ENCODE results near the gene MED23.

MED23 gene, protein sequence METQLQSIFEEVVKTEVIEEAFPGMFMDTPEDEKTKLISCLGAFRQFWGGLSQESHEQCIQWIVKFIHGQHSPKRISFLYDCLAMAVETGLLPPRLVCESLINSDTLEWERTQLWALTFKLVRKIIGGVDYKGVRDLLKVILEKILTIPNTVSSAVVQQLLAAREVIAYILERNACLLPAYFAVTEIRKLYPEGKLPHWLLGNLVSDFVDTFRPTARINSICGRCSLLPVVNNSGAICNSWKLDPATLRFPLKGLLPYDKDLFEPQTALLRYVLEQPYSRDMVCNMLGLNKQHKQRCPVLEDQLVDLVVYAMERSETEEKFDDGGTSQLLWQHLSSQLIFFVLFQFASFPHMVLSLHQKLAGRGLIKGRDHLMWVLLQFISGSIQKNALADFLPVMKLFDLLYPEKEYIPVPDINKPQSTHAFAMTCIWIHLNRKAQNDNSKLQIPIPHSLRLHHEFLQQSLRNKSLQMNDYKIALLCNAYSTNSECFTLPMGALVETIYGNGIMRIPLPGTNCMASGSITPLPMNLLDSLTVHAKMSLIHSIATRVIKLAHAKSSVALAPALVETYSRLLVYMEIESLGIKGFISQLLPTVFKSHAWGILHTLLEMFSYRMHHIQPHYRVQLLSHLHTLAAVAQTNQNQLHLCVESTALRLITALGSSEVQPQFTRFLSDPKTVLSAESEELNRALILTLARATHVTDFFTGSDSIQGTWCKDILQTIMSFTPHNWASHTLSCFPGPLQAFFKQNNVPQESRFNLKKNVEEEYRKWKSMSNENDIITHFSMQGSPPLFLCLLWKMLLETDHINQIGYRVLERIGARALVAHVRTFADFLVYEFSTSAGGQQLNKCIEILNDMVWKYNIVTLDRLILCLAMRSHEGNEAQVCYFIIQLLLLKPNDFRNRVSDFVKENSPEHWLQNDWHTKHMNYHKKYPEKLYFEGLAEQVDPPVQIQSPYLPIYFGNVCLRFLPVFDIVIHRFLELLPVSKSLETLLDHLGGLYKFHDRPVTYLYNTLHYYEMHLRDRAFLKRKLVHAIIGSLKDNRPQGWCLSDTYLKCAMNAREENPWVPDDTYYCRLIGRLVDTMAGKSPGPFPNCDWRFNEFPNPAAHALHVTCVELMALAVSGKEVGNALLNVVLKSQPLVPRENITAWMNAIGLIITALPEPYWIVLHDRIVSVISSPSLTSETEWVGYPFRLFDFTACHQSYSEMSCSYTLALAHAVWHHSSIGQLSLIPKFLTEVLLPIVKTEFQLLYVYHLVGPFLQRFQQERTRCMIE (N-terminal part only)

DNA sequence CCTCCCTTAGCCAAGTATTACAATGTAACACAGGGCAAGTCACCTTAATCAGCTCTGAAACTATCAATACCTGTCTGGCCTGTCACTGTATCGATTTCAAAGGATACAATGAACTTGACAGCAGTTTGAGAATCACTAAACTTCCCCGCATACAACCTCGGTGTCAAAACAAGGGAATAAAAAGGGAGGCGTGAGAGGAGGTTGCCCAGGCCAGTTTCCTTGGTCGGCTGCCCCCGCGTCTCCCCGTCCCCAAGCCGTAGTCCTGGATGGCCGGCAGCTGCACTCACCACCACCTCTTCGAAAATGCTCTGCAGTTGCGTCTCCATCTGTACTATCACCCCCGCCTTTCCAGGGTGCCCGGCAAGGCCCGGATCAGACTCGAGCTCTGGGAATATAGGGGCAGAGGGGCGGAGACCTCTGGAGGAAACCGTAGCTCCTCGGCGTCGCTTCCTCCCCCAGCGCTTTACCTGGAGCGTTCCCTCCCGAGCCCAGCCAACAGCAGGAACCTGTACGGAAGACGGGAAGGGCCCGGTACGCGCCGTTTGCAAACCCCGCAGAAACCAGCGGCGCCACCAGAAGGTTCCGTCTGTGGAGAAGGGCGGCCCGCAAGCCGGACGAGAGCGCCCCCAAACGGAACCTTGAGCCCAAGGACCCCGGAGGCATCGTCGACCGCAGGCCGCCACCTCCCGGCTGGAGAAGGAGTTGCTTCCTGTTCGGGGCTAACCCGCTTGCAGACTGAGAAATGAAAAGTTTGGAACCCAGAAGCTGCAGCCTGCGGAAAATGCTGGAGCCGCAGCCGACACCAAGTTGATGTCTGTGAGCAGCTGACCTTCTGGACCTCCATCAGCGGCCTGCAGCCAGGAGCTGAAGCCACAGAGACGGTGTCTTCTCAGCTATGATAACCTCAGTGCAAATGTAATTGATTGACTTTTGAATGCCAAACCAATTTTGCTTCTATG, at the start of gene MED23:
Gene MED23, minus strand, starts transcription at position 519 of the 959 bp plus-strand sequence. Its CDS starts 193 bp downstream, at position 326.
- H3K36me3 Mint-ChIP-seq (ENCODE audit: low read depth): peaks cover 19% of the 10 kb centered on the region
- H3K27me3 Mint-ChIP-seq (ENCODE audit: low read depth): peaks cover 2% of the 10 kb centered on the region
- DNase-seq (ENCODE audit: low spot score): peak; percentile 93
- no peaks in the 10 kb centered on the region for H3K9me3 Mint-ChIP-seq
- peak within 1 kb of the TSS; percentile 93 for H3K27ac Mint-ChIP-seq
- peaks cover 22% of the 10 kb centered on the region for H3K4me1 Mint-ChIP-seq (ENCODE audit: low read depth)
- peak within 1 kb of the TSS; percentile 92 for H3K4me3 Mint-ChIP-seq

DNA sequence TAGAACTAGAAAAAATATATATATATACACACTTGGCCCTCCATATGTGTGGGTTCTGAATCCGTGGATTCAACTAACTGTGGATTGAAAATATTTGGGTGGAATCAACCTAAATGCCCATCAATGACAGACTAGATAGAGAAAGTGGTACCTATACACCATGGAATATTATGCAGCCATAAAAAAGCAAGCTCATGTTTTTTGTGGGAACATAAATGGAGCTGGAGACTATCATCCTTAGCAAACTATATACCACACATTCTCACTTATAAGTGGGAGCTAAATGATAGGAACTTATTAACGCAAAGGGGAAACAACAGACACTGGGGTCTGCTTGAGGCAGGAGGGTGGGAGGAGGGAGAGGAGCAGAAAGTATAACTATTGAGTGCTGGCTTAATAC, 45.1 kb upstream of the MED23 start:
- DNase-seq (ENCODE audit: low spot score): no peak
- no peak overlapping the region for H3K4me3 Mint-ChIP-seq
- no peak overlapping the region for H3K27ac Mint-ChIP-seq
- H3K4me1 Mint-ChIP-seq (ENCODE audit: low read depth): no peaks in the 10 kb centered on the region
- H3K36me3 Mint-ChIP-seq (ENCODE audit: low read depth): peaks cover 20% of the 10 kb centered on the region
- H3K27me3 Mint-ChIP-seq (ENCODE audit: low read depth): no peaks in the 10 kb centered on the region
- no peaks in the 10 kb centered on the region for H3K9me3 Mint-ChIP-seq

GRCh38 chr6:131669891-131670290, 41.8 kb upstream of the MED23 start:
- peaks cover 5% of the 10 kb centered on the region for H3K9me3 Mint-ChIP-seq
- peaks cover 10% of the 10 kb centered on the region for H3K36me3 Mint-ChIP-seq (ENCODE audit: low read depth)
- H3K4me1 Mint-ChIP-seq (ENCODE audit: low read depth): peaks cover 2% of the 10 kb centered on the region
- H3K27ac Mint-ChIP-seq: no peak overlapping the region
- no peaks in the 10 kb centered on the region for H3K27me3 Mint-ChIP-seq (ENCODE audit: low read depth)
- no peak for DNase-seq (ENCODE audit: low spot score)
- no peak overlapping the region for H3K4me3 Mint-ChIP-seq

DNA sequence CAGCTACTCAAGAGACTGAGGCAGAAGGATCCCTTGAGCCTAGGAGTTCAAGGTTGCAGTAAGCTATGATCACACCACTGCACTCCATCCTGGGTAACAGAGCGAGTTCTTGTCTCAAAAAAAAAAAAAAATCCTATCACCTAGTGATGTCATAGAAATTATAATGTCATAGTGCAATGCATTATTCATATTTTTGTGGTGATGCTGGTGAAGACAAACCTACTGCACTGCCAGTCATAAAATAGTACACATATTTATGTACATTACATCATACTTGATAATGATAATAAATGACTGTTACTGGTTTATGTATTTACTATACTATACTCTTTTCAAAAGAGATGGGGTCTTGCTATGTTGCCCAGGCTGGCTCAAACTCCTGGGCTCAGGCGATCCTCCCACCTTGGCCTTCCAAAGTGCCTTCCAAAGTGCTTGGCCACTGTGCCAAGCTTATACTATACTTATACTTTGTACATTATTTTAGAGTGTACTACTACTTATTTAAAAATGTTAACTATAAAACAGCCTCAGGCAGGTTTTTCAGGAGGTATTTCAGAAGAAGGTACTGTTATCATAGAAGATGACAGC, 35.6 kb upstream of the MED23 start:
- Mint-ChIP-seq H3K36me3 (ENCODE audit: low read depth) (peaks cover 6% of the 10 kb centered on the region), H3K4me1 (ENCODE audit: low read depth) (peaks cover 5% of the 10 kb centered on the region), H3K27me3 (ENCODE audit: low read depth) (no peaks in the 10 kb centered on the region), H3K27ac (no peak overlapping the region), H3K9me3 (peaks cover 9% of the 10 kb centered on the region), H3K4me3 (no peak overlapping the region)
- DNase-seq (ENCODE audit: low spot score): no peak

DNA sequence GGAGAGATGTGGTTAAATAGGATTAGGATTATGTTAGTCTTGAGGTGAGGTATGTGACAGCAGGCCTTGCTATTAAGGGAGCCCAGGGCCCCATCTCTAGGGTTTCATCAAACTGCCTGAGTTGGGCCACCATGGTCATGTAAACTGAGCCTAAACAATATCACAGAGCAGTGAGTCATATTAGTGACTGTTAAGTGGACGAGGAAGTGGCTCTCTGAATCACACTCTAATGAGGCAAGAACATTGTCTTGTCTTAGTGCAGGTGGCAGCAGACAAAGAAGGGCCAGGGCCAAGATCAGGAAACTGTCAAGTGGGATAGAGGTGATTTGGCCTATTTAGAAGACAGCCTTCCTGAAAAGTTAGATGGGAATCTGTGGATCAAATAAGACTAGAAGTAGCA, 32.2 kb upstream of the MED23 start:
- no peak for DNase-seq (ENCODE audit: low spot score)
- peak overlapping the region; percentile 2 for H3K27ac Mint-ChIP-seq

GRCh38 chr6:131658287-131658686, 30.2 kb upstream of the MED23 start:
- peaks cover 7% of the 10 kb centered on the region for H3K36me3 Mint-ChIP-seq (ENCODE audit: low read depth)
- DNase-seq (ENCODE audit: low spot score): no peak
- peaks cover 4% of the 10 kb centered on the region for H3K9me3 Mint-ChIP-seq
- no peaks in the 10 kb centered on the region for H3K27me3 Mint-ChIP-seq (ENCODE audit: low read depth)
- H3K27ac Mint-ChIP-seq: no peak overlapping the region
- H3K4me1 Mint-ChIP-seq (ENCODE audit: low read depth): peaks cover 21% of the 10 kb centered on the region
- no peak overlapping the region for H3K4me3 Mint-ChIP-seq

More for the DNA sequence above, 32.2 kb upstream of the MED23 start:
- Mint-ChIP-seq H3K36me3 (ENCODE audit: low read depth) (peaks cover 7% of the 10 kb centered on the region), H3K4me3 (no peak overlapping the region), H3K27me3 (ENCODE audit: low read depth) (no peaks in the 10 kb centered on the region), H3K9me3 (peaks cover 4% of the 10 kb centered on the region), H3K4me1 (ENCODE audit: low read depth) (peaks cover 19% of the 10 kb centered on the region)

DNA sequence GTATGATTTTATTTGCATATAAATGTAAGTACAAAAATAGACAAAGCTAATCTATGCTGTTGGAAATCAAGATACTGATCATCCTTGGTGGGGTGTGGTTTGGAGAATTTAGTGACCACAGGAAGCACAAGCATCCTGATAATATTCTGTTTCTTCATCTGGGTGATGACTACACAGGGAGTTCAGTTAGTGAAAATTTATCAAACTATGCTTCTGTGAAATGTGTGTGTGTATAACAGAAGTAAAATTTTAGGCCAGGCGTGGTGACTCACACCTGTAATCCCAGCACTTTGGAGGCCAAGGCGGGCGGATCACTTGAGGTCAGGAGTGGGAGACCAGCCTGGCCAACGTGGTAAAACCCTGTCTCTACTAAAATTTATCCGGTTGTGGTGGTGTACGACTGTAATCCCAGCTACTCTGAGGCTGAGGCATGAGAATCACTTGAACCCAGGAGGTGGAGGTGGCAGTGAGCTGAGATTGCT, 29.6 kb upstream of the MED23 start:
- peak; percentile 18 for DNase-seq (ENCODE audit: low spot score)
- H3K36me3 Mint-ChIP-seq (ENCODE audit: low read depth): peaks cover 7% of the 10 kb centered on the region

DNA sequence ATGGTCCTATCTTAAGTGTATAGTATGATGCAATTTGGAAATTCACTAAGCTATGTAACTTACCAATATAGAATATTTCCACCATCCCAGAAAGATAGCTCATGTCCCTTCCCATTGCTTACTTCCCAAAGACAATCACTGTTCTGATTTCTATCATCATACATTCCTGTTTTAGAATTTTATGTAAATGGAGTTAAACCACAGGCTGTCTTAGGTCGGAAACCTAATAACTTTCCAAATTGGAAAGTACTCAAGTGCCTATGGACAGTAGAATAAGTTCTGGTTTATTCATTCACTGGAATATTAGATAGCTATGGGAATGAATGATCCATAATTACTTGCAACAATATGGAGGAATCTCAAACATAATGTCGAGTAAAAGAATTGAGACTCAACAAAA, 29.2 kb upstream of the MED23 start:
- H3K4me3 Mint-ChIP-seq: peak overlapping the region; percentile 5
- H3K36me3 Mint-ChIP-seq (ENCODE audit: low read depth): peaks cover 7% of the 10 kb centered on the region
- no peaks in the 10 kb centered on the region for H3K27me3 Mint-ChIP-seq (ENCODE audit: low read depth)
- H3K27ac Mint-ChIP-seq: no peak overlapping the region
- H3K4me1 Mint-ChIP-seq (ENCODE audit: low read depth): peaks cover 21% of the 10 kb centered on the region
- DNase-seq (ENCODE audit: low spot score): no peak
- no peaks in the 10 kb centered on the region for H3K9me3 Mint-ChIP-seq

More for the DNA sequence above, 29.6 kb upstream of the MED23 start:
- Mint-ChIP-seq H3K9me3 (no peaks in the 10 kb centered on the region), H3K4me1 (ENCODE audit: low read depth) (peaks cover 21% of the 10 kb centered on the region), H3K4me3 (peak overlapping the region; percentile 5), H3K27me3 (ENCODE audit: low read depth) (no peaks in the 10 kb centered on the region), H3K27ac (no peak overlapping the region)

DNA sequence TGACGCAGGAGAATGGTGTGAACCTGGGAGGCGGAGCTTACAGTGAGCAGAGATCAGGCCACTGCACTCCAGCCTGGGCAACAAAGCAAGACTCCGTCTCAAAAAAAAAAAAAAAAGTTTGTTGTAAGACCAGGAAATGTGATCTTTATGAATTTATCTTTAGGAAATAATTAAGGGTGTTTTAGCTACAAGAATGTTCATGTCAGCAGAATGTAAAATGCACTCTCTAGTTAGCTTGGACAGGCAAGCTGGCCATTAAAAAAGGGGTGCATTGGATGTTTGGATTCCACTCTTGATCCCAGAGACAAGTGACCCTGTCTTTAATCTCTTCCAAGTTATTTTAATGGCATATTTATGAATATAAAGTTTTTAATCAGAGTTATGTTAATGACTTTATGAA, 28.6 kb upstream of the MED23 start:
- Mint-ChIP-seq H3K4me1 (ENCODE audit: low read depth) (peaks cover 21% of the 10 kb centered on the region), H3K4me3 (no peak overlapping the region), H3K27me3 (ENCODE audit: low read depth) (no peaks in the 10 kb centered on the region), H3K9me3 (no peaks in the 10 kb centered on the region), H3K27ac (no peak overlapping the region), H3K36me3 (ENCODE audit: low read depth) (peaks cover 4% of the 10 kb centered on the region)
- no peak for DNase-seq (ENCODE audit: low spot score)

GRCh38 chr6:131655951-131656350, 27.9 kb upstream of the MED23 start:
- Mint-ChIP-seq H3K36me3 (ENCODE audit: low read depth) (peaks cover 3% of the 10 kb centered on the region), H3K27me3 (ENCODE audit: low read depth) (no peaks in the 10 kb centered on the region), H3K4me3 (no peak overlapping the region), H3K9me3 (no peaks in the 10 kb centered on the region), H3K4me1 (ENCODE audit: low read depth) (peaks cover 25% of the 10 kb centered on the region), H3K27ac (no peak overlapping the region)
- DNase-seq (ENCODE audit: low spot score): no peak

GRCh38 chr6:131655387-131655786, 27.3 kb upstream of the MED23 start:
- no peak overlapping the region for H3K27ac Mint-ChIP-seq
- peaks cover 3% of the 10 kb centered on the region for H3K36me3 Mint-ChIP-seq (ENCODE audit: low read depth)
- peaks cover 25% of the 10 kb centered on the region for H3K4me1 Mint-ChIP-seq (ENCODE audit: low read depth)
- H3K4me3 Mint-ChIP-seq: no peak overlapping the region
- no peak for DNase-seq (ENCODE audit: low spot score)
- H3K27me3 Mint-ChIP-seq (ENCODE audit: low read depth): no peaks in the 10 kb centered on the region
- H3K9me3 Mint-ChIP-seq: no peaks in the 10 kb centered on the region

- Mint-ChIP-seq H3K36me3 (ENCODE audit: low read depth) (peaks cover 3% of the 10 kb centered on the region), H3K27ac (no peak overlapping the region), H3K4me3 (no peak overlapping the region), H3K27me3 (ENCODE audit: low read depth) (no peaks in the 10 kb centered on the region), H3K9me3 (no peaks in the 10 kb centered on the region), H3K4me1 (ENCODE audit: low read depth) (peaks cover 27% of the 10 kb centered on the region)
- no peak for DNase-seq (ENCODE audit: low spot score)
These were observed 26.3 kb upstream of the MED23 start for GRCh38 chr6:131654326-131654725.

Data from T-helper 2 cell treated with Interferon-gamma antibody and Interleukin-4, amounts not matched to agents 5 μg/mL and 100 μg/mL, for 36 hours (primary cell).